SK-N-SH treated with all-trans-retinoic acid at 6 μM for 48 hours (cell line): Measurements from ENCODE around the gene KRTAP9-3.

Source experiments
- ATAC-seq: fragments of 200-7000 bp; cut with Tn5 transposase; 3 replicates; pipeline ENCODE4 v1.9.1; 2020; ENCODE audit warnings: mild to moderate bottlenecking, moderate library complexity
- ARNTL ChIP-seq: fragments of 450-650 bp; formaldehyde crosslinking; IDR thresholded peaks from 2 replicates; pipeline ENCODE4 v1.5.0; 2020; ENCODE audit warnings: low read depth, mild to moderate bottlenecking, moderate library complexity, borderline replicate concordance
- BACH2 ChIP-seq: fragments of 250-450 bp; sonication (Bioruptor Pico); IDR thresholded peaks from 2 replicates; pipeline ENCODE4 v1.9.0; 2021; ENCODE audit warnings: mild to moderate bottlenecking, borderline replicate concordance
- CREB5 ChIP-seq: fragments of 250-450 bp; sonication (Bioruptor Pico); IDR thresholded peaks from 2 replicates; pipeline ENCODE4 v1.5.1; 2020; ENCODE audit warnings: low read depth, mild to moderate bottlenecking, moderate library complexity
- CSDC2 ChIP-seq: fragments of 250-450 bp; sonication (Bioruptor Pico); IDR thresholded peaks from 2 replicates; pipeline ENCODE4 v1.5.0; 2020; ENCODE audit warnings: mild to moderate bottlenecking, moderate library complexity
- ESRRG ChIP-seq: fragments of 250-450 bp; sonication (Bioruptor Pico); IDR thresholded peaks from 2 replicates; pipeline ENCODE4 v1.6.1; 2021; ENCODE audit warnings: mild to moderate bottlenecking
- GLIS3 ChIP-seq: fragments of 250-450 bp; sonication (Bioruptor Pico); IDR thresholded peaks from 2 replicates; pipeline ENCODE4 v1.5.0; 2020; ENCODE audit warnings: mild to moderate bottlenecking, moderate library complexity
- ISL1 ChIP-seq: fragments of 250-450 bp; sonication (Bioruptor Pico); IDR thresholded peaks from 2 replicates; pipeline ENCODE4 v2.1.2; 2022; ENCODE audit warnings: mild to moderate bottlenecking, moderate library complexity
- OSR1 ChIP-seq: fragments of 250-450 bp; sonication (Bioruptor Pico); IDR thresholded peaks from 2 replicates; pipeline ENCODE4 v1.8.0; 2022; ENCODE audit warnings: moderate library complexity, mild to moderate bottlenecking, inconsistent platforms
- POU6F1 ChIP-seq: fragments of 250-450 bp; sonication (Bioruptor Pico); IDR thresholded peaks from 2 replicates; pipeline ENCODE4 v1.8.0; 2021; ENCODE audit warnings: low read depth, mild to moderate bottlenecking, moderate library complexity, borderline replicate concordance
- PPARA ChIP-seq: fragments of 250-450 bp; sonication (Bioruptor Pico); IDR thresholded peaks from 2 replicates; pipeline ENCODE4 v1.5.0; 2020; ENCODE audit warnings: mild to moderate bottlenecking, borderline replicate concordance
- RARB ChIP-seq: fragments of 250-450 bp; sonication (Bioruptor Pico); IDR thresholded peaks from 2 replicates; pipeline ENCODE4 v1.8.0; 2021; ENCODE audit warnings: mild to moderate bottlenecking, moderate library complexity
- SNAI2 ChIP-seq: fragments of 250-450 bp; sonication (Bioruptor Pico); IDR thresholded peaks from 2 replicates; pipeline ENCODE4 v1.5.0; 2020; ENCODE audit warnings: mild to moderate bottlenecking, moderate library complexity
- TCF4 ChIP-seq: fragments of 250-450 bp; sonication (Bioruptor Pico); IDR thresholded peaks from 2 replicates; pipeline ENCODE4 v1.8.0; 2021; ENCODE audit warnings: mild to moderate bottlenecking, moderate library complexity, borderline replicate concordance
- TOX ChIP-seq: fragments of 250-450 bp; sonication (Bioruptor Pico); IDR thresholded peaks from 2 replicates; pipeline ENCODE4 v1.8.0; 2021; ENCODE audit warnings: mild to moderate bottlenecking, moderate library complexity, borderline replicate concordance
- TSHZ2 ChIP-seq: fragments of 250-450 bp; sonication (Bioruptor Pico); IDR thresholded peaks from 2 replicates; pipeline ENCODE4 v1.5.0; 2020; ENCODE audit warnings: mild to moderate bottlenecking, moderate library complexity
- ZC3H10 ChIP-seq: fragments of 250-450 bp; sonication (Bioruptor Pico); IDR thresholded peaks from 2 replicates; pipeline ENCODE4 v1.5.1; 2021; ENCODE audit warnings: mild to moderate bottlenecking, moderate library complexity
- ZFP3 ChIP-seq: fragments of 250-450 bp; sonication (Bioruptor Pico); IDR thresholded peaks from 2 replicates; pipeline ENCODE4 v1.5.0; 2020; ENCODE audit warnings: mild to moderate bottlenecking, moderate library complexity
- ZFP30 ChIP-seq: fragments of 450-650 bp; formaldehyde crosslinking; IDR thresholded peaks from 2 replicates; pipeline ENCODE4 v1.5.0; 2022; ENCODE audit warnings: mild to moderate bottlenecking, moderate library complexity
- ZNF565 ChIP-seq: fragments of 450-650 bp; formaldehyde crosslinking; conservative IDR thresholded peaks from 2 replicates; pipeline ENCODE4 v1.5.0; 2020; ENCODE audit warnings: low read depth, mild to moderate bottlenecking, moderate library complexity
- ZNF70 ChIP-seq: fragments of 450-650 bp; formaldehyde crosslinking; IDR thresholded peaks from 2 replicates; pipeline ENCODE4 v1.5.0; 2020; ENCODE audit warnings: mild to moderate bottlenecking, moderate library complexity
- ZNF8 ChIP-seq: fragments of 450-650 bp; formaldehyde crosslinking; IDR thresholded peaks from 2 replicates; pipeline ENCODE4 v1.5.0; 2020; ENCODE audit warnings: mild to moderate bottlenecking, moderate library complexity
- TF ChIP-seq, protein P1 (sequence below): fragments of 250-450 bp; sonication (Bioruptor Pico); IDR thresholded peaks from 2 replicates; pipeline ENCODE4 v1.5.1; 2021; ENCODE audit warnings: mild to moderate bottlenecking, moderate library complexity

Gene KRTAP9-3

GRCh38 chr17:41211845-41212466, 20.3 kb upstream of the KRTAP9-3 start:
- no peak for ATAC-seq
- TF ChIP-seq, protein P1, sequence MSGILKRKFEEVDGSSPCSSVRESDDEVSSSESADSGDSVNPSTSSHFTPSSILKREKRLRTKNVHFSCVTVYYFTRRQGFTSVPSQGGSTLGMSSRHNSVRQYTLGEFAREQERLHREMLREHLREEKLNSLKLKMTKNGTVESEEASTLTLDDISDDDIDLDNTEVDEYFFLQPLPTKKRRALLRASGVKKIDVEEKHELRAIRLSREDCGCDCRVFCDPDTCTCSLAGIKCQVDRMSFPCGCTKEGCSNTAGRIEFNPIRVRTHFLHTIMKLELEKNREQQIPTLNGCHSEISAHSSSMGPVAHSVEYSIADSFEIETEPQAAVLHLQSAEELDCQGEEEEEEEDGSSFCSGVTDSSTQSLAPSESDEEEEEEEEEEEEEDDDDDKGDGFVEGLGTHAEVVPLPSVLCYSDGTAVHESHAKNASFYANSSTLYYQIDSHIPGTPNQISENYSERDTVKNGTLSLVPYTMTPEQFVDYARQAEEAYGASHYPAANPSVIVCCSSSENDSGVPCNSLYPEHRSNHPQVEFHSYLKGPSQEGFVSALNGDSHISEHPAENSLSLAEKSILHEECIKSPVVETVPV (CRISPR knock-in tag) = no peak
- TF ChIP-seq OSR1 (CRISPR knock-in tag) (no peak), TCF4 (CRISPR knock-in tag) (no peak), ESRRG (CRISPR knock-in tag) (no peak), ZNF8 (CRISPR knock-in tag) (no peak), POU6F1 (CRISPR knock-in tag) (no peak), ZNF565 (CRISPR knock-in tag) (no peak), CREB5 (no peak), ZFP30 (CRISPR knock-in tag) (no peak), SNAI2 (CRISPR knock-in tag) (no peak), RARB (CRISPR knock-in tag) (no peak), ISL1 (no peak)

DNA sequence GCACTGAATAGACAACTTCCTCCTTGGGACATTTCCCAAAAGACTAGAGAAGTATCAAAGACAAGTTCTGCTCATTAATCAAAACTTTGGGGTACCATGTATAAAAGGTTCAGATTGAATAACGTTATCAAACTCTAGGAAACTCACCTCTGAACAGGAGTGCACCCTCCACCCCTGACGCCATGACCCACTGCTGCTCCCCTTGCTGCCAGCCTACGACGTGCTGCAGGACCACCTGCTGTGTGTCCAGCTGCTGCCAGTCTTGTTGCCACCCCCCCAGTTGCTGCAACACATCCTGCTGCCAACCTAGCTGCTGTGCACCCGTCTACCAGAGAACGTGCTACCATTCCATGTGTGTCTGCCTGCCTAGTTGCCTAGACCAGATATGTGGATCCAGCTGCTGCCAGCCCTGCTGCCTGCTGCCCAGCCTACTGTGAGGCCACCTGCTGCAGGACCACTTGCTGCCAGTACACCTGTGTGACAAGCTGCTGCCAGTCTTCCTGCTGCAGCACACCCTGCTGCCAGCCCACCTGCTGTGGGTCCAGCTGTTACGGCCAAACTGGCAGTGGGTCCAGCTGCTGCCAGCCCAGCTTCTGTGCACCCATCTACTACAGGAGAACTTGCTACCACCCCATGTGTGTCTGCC, 19.6 kb upstream of the KRTAP9-3 start:
- TF ChIP-seq OSR1 (CRISPR knock-in tag) (no peak), ESRRG (CRISPR knock-in tag) (no peak), RARB (CRISPR knock-in tag) (no peak), ZNF70 (CRISPR knock-in tag) (no peak), TSHZ2 (CRISPR knock-in tag) (no peak), TCF4 (CRISPR knock-in tag) (no peak), BACH2 (CRISPR knock-in tag) (no peak), GLIS3 (no peak), CSDC2 (CRISPR knock-in tag) (no peak), TOX (CRISPR knock-in tag) (no peak), ARNTL (no peak), CREB5 (no peak), ZFP3 (CRISPR knock-in tag) (no peak), SNAI2 (CRISPR knock-in tag) (no peak), ZC3H10 (CRISPR knock-in tag) (no peak), ZNF8 (CRISPR knock-in tag) (no peak), PPARA (no peak)
- TF ChIP-seq, protein P1 (CRISPR knock-in tag) = no peak
- no peak for ATAC-seq
